ENCODE data around the gene LHFPL6.

LHFPL6 gene

DNA sequence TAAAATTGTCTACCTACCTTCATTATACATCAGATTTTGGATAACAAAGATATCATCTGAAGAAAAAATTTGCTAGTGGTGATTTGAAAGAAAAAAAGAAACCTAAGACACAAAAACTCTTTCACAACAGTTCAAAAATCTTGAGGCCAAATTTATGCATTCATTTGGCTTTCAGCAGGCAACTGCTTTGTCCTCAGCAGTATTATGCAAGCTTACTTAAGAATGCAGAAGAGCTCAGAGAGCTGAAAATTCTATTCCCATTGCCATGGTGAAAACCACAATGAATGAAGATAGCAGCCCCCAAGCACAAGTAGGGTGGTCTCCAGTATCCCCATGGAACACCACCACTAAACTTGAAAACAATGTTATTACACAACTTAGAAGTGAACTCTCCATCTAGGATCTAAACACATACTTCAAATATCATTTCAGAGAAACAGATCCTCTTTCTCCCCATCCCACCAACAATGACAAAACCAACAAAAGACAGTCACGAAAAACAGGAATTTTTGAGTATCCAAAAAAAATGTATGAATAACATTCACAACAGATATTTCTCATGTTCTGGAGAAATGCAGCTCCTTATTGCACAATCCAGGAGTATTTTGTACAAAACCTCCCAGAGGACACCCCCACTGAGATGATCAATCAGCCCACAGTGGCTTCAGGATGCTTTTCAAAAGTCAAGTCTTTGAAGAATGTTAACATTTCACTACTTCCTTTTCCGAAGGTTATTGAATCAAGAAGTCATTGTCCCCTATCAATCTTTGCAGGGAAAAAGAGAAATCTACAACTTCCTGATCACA lies 192.7 kb downstream of the LHFPL6 start:
- DNase-seq = no peak

DNA sequence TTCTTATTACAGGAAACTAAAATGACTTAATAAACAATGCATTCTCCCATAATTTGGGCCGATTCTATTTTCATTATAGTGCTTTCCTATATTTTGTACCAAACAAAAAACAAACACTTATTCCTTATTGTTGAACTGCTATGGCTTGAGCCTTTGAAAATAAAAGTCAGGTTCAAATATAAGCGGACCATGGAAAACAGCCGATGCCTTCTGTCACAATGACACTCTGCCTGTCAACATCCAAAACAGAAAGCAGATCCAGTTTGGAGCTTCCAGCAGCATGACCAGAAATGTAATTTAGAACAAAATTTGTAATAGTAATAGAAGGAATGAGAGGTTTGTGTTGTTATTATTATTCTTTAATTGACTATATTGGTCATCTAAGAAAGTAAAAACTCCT lies 194.5 kb downstream of the LHFPL6 start:
- no peak for DNase-seq

DNA sequence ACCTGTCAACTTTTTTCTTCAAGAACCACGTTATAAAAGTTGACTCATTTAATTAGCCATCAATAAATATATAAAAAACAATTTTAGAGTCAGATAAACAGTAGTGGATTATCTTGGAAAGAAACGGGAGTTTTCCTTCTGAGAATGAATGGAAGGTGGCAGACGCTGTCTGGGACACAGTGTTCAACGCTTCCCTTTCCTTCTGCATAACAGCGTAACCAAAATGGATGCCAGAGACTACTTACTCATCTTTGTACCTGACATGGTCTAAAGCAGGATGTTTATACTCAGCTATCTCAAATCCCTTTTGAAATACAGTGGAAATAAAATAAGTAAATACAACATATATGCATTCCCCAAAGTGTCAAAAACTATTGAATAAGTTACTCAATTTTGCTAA lies 195.2 kb downstream of the LHFPL6 start:
- DNase-seq = no peak

DNA sequence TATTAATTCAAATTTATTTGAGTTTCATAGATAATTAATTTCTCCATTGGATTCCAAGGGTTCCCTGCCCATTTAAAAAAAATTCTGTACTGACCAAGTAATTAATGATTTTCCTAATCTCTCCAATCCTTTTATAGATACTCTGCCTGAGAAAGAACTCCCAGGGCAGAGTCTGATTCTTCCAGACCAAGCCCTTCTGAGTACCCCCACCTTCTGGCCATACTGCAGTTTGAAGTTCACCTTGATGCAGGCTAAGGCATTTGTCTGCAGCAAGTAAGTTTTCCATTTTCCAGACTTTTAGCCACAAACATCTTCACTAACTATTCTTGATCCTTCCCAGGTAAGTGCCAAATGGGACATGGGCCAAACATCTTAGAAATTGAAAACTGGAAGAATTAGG lies 195.9 kb downstream of the LHFPL6 start:
- DNase-seq = no peak

DNA sequence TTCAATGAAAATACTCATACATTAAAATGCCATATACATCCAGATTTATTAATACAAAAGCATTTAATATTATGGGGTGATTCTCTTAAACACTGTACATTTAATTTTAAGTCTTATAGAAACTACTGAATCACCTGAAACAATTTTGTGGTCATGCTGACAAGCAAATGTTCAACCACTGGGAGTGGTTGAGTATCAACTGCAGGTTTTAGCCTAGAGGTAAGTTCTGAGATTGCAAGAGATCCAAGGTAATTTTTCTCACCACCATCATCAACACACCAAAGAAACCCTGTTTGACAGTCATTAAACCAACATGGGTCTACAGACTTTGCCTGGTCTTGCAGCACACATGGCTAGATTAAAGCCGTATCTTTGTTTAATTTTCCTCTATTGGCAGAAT lies 196.3 kb downstream of the LHFPL6 start:
- no peak for DNase-seq

DNA sequence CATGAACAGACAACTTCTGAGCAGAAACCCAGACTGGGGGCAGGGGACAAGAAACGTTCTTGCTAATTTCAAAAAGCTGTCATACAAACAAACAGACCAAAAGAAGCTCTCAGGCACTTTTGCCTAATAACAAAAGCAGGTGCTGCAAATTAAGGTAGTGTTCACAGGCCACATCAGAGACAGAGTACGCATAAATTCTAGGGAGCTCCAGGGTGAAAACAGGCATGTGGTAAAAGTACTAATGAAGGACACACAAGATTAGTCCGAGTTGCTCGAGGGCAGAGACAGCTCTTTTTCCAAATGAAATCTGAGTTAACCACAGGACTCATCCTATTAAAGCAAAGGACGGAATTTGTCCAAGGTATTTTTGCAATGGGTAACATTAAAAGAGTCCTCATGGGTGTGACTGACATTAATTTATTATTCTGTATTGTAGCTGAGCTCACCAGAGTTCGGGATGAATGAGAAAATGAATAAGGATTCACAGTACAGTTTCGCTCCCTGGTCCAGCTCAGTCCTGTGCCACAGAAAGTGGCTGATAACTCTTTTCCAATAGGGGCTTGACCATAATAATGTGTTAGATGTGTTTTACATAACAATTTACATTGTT lies 197.3 kb downstream of the LHFPL6 start:
- no peak for DNase-seq

DNA sequence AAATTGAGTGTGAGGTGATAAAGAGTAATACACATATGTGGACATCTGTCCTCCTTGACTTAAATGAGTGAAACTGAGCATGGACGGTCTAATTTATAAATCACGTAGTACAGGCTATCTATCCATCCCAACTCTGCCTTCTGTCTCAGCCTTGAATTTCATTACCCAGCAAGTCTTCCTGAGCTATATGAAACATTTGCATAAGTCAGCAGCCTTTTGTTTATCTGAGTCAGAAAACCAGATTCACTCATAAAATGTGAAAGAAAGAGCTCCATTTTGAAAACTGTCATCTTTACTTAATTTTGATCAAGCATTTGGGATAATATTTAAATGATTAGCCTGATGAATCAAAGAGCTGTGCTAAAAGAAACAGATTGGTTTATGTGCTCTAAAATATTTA lies 197.9 kb downstream of the LHFPL6 start:
- no peak for DNase-seq

DNA sequence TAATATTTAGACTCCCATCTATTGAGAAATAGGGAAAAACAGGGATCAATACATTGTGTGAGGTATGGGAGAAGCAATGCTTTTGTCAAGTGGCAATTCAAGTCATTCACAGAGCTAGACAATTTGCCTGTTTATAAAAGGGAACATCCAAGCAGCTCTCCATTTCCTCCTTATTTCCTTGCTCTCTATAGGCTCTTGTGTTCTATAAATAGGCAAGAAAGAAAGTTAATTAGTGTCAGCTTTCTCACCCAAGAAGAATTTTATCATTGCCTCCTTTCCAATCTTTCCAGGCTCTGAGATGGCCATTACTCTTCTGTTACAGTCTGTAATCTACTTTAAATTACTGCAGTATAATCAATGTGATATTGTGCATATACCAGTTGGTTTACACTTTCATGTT lies 199.9 kb downstream of the LHFPL6 start:
- DNase-seq = no peak

DNA sequence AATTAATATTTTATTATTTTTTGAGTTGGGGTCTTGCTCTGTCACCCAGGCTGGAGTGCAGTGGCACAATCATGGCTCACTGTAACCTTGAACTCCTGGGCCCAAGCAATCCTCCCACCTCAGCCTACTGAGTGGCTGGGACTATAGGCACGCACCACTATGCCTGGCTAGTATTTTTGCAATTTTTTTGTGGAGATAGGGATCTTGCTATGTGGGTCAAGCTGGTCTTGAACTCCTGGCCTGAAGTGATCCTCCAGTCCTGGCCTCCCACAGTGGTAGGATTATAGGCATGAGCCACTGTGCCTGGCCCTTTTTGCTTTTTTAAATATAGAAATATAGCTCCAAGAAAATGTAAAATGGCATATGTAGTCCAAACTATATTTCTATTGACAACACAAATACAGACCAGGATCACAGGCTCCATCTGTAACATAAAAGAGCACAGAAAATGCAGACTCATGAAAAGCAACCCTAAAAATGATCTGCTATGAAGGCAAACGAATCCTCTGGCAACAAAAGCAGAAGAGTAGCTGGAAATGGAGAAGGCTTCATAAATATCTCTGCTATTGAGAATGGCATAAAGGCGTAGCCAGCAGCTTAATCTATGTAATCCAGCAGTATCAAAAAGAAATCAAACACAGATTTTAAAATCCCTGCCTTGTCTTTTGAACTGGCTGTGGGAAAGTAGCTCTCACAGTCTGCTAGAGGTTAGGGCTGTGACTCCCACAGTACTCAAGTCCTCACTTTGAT lies 200.6 kb downstream of the LHFPL6 start:
- no peak for DNase-seq

DNA sequence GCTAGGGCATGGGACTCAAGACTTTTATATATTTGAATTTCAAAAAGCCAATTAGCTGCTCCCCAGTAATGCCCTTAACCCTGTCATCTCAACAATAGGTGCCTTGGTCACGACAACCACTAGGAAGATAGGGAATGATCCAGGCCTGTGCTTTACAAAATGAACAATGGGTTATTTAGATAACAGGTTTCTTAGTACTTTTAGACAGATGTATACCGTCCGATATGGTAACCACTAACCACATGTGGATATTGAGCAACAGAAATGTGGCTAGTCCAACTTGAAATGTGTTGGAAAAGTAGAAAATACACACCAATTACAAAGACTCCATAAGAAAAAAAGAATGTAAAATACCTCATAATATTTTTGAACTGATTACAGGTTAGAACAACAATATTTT lies 201.2 kb downstream of the LHFPL6 start:
- DNase-seq = no peak

DNA sequence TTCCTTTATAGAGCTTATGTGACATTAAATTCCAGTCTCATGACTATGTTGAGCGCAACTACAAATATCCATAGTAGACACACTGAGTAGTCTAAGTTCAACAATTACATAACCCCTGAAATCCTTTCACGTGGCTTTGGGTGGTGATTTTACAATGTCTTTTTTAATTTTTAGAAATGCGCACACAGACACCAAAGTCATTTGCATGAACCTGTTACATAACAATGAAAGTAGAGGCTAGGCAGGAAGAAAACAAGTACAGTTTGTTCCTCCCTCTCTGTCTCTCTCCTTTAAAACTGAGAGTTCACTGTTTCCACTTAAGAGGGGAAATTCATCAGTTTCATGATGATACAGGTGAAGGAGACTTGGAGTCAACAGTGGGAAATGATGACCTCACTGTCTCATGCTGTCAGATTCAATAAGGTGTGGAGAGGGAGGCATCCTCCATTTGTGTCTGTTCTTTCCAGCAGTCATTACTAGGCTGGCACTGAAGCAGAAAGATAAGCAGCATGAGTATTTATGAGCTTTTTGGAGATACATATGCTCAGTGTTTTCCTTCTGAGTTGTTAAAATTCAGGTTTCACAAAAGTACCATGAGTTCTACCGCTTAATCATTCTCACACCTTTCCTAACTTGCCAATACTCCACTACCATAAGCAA lies 201.8 kb downstream of the LHFPL6 start:
- DNase-seq = no peak

DNA sequence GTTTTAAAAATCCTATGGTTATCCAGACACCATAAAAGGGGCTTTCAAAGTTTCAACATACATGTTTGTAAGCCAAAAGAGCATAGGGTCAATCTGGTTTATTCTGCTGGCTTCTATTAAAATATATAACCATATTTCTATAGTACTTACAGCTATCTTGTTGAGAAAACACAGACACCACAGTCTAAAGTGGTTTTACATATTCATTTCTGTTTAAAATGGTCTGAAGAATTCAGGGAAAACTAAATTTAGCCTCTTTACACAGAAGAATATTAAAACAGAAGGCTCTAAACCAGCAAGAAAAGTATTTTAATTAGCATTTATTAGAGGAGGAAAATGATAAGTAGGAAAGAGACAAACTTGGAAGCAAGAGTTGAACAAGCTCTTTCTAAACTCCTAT lies 203.9 kb downstream of the LHFPL6 start:
- DNase-seq = no peak

DNA sequence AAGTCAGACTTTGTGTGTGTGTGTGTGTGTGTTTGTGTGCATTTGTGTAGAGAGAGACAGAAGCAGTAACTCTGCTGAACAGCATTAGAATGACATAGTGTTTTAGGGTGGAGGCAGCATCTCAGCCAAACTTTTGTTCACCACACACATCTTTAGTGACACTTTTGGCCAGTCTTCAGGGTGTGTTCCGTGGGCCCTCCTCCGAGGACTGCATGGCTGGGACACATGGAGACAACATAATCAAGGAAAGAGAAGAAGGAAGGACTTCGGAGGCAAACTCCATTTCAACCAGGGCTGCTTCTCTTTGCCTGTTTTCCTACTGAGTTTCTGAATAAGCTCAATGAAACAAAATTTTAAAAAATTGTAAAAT lies 205.1 kb downstream of the LHFPL6 start:
- no peak for DNase-seq

DNA sequence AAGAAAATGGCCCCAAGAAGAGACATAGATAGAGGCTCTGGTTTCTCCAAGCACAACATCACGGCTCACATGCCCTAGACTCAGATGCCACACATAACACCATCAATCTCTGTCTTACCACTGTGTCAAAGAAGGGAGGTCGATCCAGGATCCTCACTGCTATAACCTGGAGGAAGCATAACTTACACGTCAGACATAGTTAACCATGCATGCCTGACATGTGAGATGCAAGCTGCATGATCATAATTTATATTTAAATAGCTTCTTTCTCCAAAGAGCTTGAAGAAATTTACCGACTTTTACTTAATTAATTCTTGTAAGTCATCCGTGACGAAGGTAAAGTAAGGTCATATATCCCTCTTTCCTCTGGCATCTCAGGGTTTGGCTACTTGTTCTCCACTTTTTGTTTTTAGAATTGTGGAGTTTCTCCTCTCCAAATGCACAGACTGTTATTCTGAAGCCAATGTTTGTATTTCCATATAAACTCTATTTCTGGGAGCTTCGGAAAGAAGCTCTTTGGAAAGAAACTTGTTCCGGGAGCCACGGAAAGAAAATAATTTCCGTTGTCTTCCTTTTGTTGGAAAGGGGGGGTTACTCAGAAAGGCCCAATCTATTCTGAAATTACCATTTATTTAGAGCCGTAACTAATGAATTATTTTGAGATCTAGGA lies 205.6 kb downstream of the LHFPL6 start:
- no peak for DNase-seq

DNA sequence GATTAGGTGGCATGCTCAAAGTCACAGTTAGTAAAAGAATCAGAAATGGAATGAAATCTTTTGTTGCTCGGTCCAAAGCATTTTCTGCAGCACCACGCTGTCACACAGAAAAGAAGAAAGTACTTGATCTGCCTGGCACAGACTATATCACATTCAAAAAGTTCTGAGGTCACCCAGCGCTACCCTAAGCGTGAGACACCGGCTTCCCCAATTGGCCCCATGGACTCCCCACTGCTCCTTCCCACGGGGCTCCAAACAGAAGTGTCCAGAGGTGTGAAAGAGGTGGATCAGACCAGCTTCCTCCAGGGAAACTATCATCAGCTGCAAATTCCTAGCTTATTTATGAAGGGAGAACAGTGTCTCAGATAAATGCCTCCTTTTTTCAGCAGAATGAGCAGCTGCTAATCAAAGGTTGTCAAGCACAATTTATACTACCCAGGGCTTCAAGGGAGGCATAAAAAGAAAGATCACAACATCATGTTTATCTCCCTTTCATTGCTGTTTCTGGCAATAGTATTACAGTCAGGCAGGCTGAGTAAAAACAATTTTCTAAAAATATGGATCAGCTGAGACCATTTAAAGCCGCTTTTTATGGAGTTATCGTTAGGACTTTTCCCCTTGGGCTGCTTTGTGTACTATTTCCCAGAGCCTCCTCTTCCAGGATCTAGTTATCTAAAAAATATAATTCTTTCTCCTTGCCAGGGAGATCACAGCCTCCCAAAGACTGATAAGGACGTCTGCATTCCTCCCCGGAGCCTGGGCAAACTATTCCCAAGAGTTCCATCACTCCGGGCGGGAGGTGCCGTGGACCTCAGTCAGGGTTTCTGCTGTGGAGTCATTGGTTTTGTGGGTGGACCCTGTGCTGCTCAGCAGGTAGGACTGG lies 208.0 kb downstream of the LHFPL6 start:
- no peak for DNase-seq

DNA sequence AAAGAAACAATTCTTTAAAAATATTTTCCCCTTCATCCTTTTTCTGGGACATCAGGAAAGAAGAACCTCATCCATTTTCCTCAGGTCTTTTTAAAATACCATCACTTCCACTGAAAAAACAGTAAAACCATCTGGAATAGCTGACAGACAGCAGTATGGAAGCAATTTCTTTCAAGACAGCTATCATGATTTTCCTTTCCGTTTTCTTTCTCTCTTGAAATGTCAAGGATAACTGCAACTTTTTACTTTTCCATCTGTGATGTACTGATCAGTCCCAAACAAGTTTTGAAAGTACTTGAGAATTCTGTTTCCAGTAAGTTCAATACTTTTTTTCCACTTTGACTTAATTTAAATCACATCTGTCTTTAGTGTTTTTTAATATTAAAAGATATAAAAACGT lies 211.2 kb downstream of the LHFPL6 start:
- no peak for DNase-seq

DNA sequence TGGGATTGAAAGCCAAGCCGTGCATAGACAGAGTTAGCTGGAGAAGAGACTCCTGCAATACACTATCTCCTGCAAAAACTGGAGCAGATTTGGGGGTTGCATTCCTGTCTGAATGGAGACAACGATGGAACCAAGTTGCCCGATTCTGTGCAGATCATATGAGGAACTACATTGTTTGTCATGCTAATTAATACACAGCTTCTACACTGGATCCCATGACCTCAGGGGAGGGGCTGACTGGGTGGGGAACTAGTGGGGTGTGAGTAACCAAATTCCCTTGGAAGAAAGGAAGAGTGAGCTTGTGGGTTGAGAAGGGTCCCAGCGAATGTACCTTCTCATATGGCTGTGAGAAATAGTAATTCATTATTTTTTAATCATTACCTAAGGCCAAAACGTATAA lies 214.0 kb downstream of the LHFPL6 start:
- DNase-seq = no peak

DNA sequence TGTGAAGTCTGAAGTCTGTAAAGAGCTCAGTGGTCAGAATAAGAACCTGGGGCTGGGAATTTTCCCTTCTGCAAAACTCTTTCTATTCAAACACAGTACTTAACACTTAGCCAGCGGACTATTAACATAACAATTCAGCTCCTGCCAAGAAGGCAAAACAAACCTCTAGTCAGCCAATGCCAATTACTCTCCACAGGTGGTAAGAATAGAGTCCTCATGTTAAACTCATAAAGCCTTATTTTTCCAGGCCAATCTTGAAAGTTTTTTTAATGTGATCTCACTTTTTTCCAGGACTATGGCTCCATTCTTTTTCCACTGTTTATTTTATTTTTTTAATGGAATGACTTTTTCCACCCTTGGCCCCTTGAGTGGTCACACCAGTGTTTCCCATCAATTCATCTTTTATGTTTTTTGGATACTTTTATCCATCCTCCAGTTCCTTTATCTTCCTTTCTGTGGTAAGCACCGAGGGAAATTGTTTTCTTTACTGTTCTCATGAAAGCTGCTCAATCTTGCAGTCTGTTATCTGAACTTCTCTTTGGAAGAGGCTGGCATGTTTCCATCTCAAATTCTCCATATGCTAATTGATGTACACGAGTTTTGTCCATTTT lies 217.3 kb downstream of the LHFPL6 start:
- DNase-seq = no peak

DNA sequence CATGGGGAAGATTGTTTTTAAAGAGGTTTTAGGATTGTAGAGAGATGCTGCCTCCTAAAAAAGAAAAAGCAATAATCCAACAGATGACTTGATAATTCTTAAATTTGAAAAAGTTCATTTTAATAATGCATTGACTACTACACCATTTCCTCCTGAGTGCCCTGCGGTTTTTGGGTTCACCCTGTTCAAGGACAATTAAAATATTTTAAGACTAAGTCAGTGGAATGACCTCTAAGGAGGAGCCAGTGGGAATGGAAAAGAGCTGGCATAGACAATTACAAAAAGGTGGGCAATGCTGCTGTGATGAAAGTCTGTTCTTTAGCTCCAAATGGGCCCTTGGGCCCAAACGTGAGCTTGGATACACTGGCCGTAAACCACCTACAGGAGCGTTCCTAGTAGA lies 217.8 kb downstream of the LHFPL6 start:
- DNase-seq = no peak

DNA sequence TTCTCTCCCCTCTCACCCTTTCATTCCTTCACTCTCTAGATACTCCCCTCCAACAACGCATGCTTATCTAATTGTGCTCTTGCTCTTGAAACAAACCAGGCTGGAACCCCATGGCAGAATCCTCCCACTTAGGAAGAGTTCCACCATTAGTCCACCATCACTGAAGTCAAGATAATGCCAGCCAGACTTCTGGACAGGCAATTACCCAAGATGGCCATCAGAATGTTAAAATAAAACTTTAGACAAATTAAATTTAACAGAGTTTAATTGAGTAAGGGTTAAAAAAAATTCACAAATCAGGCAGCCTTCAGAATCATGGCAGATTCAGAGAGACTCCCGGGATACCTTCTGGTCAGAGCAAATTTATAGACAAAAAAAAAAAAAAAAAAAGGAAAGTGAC lies 221.5 kb downstream of the LHFPL6 start:
- no peak for DNase-seq
